ENCODE measurements around the gene LINC01488.

- TF ChIP-seq EZH2 (IDR thresholded peaks at IDR 0.05; ENCODE audit: insufficient read depth, low read length) (no peak), CTCF (IDR thresholded peaks at IDR 0.05; ENCODE audit: insufficient read depth, low read depth, low read length) (no peak)
Observed at GRCh38 chr11:69442807-69443137, 38.7 kb upstream of the LINC01488 start.
